HCT116 (cell line): ENCODE data around the gene ZNF304.

Experiments used
- CTCF ChIP-seq, 3 experiments: fragments of 200-600 bp in 1 of 3; sonication (generic) in 1 of 3; IDR thresholded peaks in 2 of 3; conservative IDR thresholded peaks in 1 of 3; 2 replicates each; pipeline ENCODE4 v1.5.1; 2012 to 2017; ENCODE audit warnings: low read depth in 2 of 3, low read length in 2 of 3, antibody characterized with exemption in 1 of 3, borderline replicate concordance in 1 of 3, control low read depth in 1 of 3, mild to moderate bottlenecking in 1 of 3, mixed read lengths in 1 of 3, mixed run types in 1 of 3, moderate library complexity in 1 of 3; ENCODE audit not compliant: insufficient read depth in 1 of 3
- EGR1 ChIP-seq: IDR thresholded peaks from 2 replicates; pipeline ENCODE4 v1.6.1; 2012; ENCODE audit warnings: low read depth
- EZH2 ChIP-seq: fragments of 200-600 bp; sonication (generic); IDR thresholded peaks from 2 replicates; pipeline ENCODE4 v1.6.1; 2017; ENCODE audit warnings: antibody characterized with exemption, mixed run types
- EZH2phosphoT487 ChIP-seq: fragments of 200-600 bp; IDR thresholded peaks from 2 replicates; pipeline ENCODE4 v1.6.1; 2018; ENCODE audit warnings: antibody characterized with exemption, borderline replicate concordance
- MAX ChIP-seq: IDR thresholded peaks from 2 replicates; pipeline ENCODE4 v1.6.1; 2012
- POLR2A ChIP-seq: IDR thresholded peaks from 2 replicates; pipeline ENCODE4 v1.7.0; 2011; ENCODE audit warnings: borderline replicate concordance; ENCODE audit not compliant: insufficient read depth, insufficient read length; ENCODE audit errors: extremely low read depth
- POLR2AphosphoS5 ChIP-seq: IDR thresholded peaks from 2 replicates; pipeline ENCODE4 v1.6.1; 2011; ENCODE audit warnings: mild to moderate bottlenecking, low read depth, low read length, moderate library complexity
- SP1 ChIP-seq: IDR thresholded peaks from 2 replicates; pipeline ENCODE4 v1.6.1; 2012; ENCODE audit warnings: low read depth
- SRF ChIP-seq: IDR thresholded peaks from 2 replicates; pipeline ENCODE4 v1.6.1; 2012; ENCODE audit warnings: low read depth
- TCF7L2 ChIP-seq: IDR thresholded peaks from 2 replicates; pipeline ENCODE4 v1.7.0; 2011; ENCODE audit warnings: borderline replicate concordance, inconsistent platforms; ENCODE audit not compliant: insufficient read depth, insufficient read length; ENCODE audit errors: extremely low read depth
- YY1 ChIP-seq: IDR thresholded peaks from 2 replicates; pipeline ENCODE4 v1.6.1; 2011; ENCODE audit warnings: low read length, low read depth, moderate library complexity, mild to moderate bottlenecking; ENCODE audit not compliant: insufficient replicate concordance; ENCODE audit errors: extremely low read depth
- ZNF274 ChIP-seq: fragments of 200-500 bp; sonication (Bioruptor generic); IDR thresholded peaks from 2 replicates; pipeline ENCODE4 v1.6.1; 2014; ENCODE audit warnings: mild to moderate bottlenecking, low read depth, low read length, inconsistent platforms
- TF ChIP-seq, protein P1 (sequence below): IDR thresholded peaks from 2 replicates; pipeline ENCODE4 v1.6.1; 2011; ENCODE audit warnings: mild to moderate bottlenecking, low read length, moderate library complexity; ENCODE audit not compliant: insufficient replicate concordance; ENCODE audit errors: extremely low read depth
- TF ChIP-seq, protein P2 (sequence below): IDR thresholded peaks from 2 replicates; pipeline ENCODE4 v1.6.1; 2012

DNA sequence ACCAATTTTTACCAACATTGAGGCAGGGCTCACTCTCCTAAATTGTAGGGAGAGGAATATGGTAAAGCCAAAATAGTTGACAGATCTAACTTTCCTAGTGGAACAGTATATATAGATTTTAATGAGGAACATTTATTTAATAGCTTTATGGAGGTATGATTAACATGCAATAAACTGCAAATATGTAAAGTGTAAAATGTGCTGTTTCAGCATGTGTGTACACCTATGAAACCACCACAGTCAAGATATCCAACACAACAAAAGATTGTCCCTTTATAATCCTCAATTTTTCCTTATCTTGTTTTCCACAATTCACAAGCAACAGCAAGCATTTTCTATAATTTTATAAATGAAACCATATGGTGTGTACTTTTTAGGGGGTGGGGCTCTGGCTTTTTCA lies 8.2 kb downstream of the ZNF304 start:
- TF ChIP-seq CTCF (IDR thresholded peaks at IDR 0.05 in 2 of 3, conservative IDR thresholded peaks at IDR 0.05 in 1 of 3; ENCODE audit: borderline replicate concordance in 1 of 3, insufficient read depth in 1 of 3, low read depth in 2 of 3, low read length in 2 of 3) = no peak
- TF ChIP-seq POLR2AphosphoS5 = no peak
- TF ChIP-seq POLR2A = no peak
- TF ChIP-seq MAX = no peak
- no peak for TF ChIP-seq SP1
- no peak for TF ChIP-seq EZH2phosphoT487
- no peak for TF ChIP-seq EZH2
- TF ChIP-seq, protein P1, sequence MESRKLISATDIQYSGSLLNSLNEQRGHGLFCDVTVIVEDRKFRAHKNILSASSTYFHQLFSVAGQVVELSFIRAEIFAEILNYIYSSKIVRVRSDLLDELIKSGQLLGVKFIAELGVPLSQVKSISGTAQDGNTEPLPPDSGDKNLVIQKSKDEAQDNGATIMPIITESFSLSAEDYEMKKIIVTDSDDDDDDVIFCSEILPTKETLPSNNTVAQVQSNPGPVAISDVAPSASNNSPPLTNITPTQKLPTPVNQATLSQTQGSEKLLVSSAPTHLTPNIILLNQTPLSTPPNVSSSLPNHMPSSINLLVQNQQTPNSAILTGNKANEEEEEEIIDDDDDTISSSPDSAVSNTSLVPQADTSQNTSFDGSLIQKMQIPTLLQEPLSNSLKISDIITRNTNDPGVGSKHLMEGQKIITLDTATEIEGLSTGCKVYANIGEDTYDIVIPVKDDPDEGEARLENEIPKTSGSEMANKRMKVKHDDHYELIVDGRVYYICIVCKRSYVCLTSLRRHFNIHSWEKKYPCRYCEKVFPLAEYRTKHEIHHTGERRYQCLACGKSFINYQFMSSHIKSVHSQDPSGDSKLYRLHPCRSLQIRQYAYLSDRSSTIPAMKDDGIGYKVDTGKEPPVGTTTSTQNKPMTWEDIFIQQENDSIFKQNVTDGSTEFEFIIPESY = no peak
- TF ChIP-seq YY1 = no peak
- TF ChIP-seq ZNF274 = no peak
- TF ChIP-seq, protein P2, sequence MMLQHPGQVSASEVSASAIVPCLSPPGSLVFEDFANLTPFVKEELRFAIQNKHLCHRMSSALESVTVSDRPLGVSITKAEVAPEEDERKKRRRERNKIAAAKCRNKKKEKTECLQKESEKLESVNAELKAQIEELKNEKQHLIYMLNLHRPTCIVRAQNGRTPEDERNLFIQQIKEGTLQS = no peak
- no peak for TF ChIP-seq TCF7L2
- TF ChIP-seq EGR1 = no peak
- TF ChIP-seq SRF = no peak
